Measurements from ENCODE around the gene TMCO1. TPM values are rescaled to one million over a fixed set of nuclear protein-coding genes. Genes with fewer than 3 reads are reported as not detected.
"Not testable (repeated sequence)": the region's sequence is repeated elsewhere in the genome, so short reads cannot be mapped to it uniquely, and the experiment has no call there.

TMCO1 gene
- total RNA-seq, 5 donors from 2014 or later (not counting 1 experiment from before 2014, with no cell fraction given), result 36.2 to 67.1 (median 51.4) TPM

- no CpG with 5 or more reads among the region's 8 CpGs for WGBS (ENCODE audit: insufficient coverage)
- H3K4me3 Mint-ChIP-seq; ATAC-seq (replicated peaks in 1 of 4); H3K4me3 ChIP-seq (ENCODE audit: control insufficient read depth in 1 of 2, extremely low read depth in 1 of 2, low read length in 1 of 2); H3K27ac Mint-ChIP-seq; H3K27ac ChIP-seq (ENCODE audit: low read length); H3K9me3 Mint-ChIP-seq; H3K27me3 ChIP-seq (replicated peaks in 1 of 2; ENCODE audit: control insufficient read depth in 2 of 2, extremely low read depth in 1 of 2, insufficient read depth in 2 of 2, low read length in 1 of 2); H3K4me1 Mint-ChIP-seq; POLR2A ChIA-PET; H3K36me3 ChIP-seq (ENCODE audit: control insufficient read depth in 2 of 2, extremely low read depth in 1 of 2, insufficient read depth in 1 of 2, low read length in 1 of 2); H3K36me3 Mint-ChIP-seq; H3K4me1 ChIP-seq (ENCODE audit: control insufficient read depth in 1 of 2, extremely low read depth in 1 of 2, insufficient read depth in 2 of 2, low read length in 2 of 2); DNase-seq; H3K9me3 ChIP-seq; CTCF ChIA-PET; H3K27me3 Mint-ChIP-seq: not testable (repeated sequence)
Measured at GRCh38 chr1:165716265-165717051, 52.2 kb downstream of the TMCO1 start.

GRCh38 chr1:165712764-165713163 is 55.9 kb downstream of the TMCO1 start:
- Mint-ChIP-seq H3K9me3 (no peaks in the 10 kb centered on the region), H3K27me3 (peaks cover 11 to 17% of the 10 kb centered on the region in 2 donors), H3K4me1 (no peaks in the 10 kb centered on the region), H3K4me3 (no peak overlapping the region), H3K27ac (no peak overlapping the region), H3K36me3 (no peaks in the 10 kb centered on the region)
- Histone ChIP-seq H3K4me3 (ENCODE audit: control insufficient read depth in 1 of 2, extremely low read depth in 1 of 2, low read length in 1 of 2) (no peak overlapping the region), H3K27me3 (replicated peaks in 1 of 2; ENCODE audit: control insufficient read depth in 2 of 2, extremely low read depth in 1 of 2, insufficient read depth in 2 of 2, low read length in 1 of 2) (peaks cover 0 to 14% of the 10 kb centered on the region in 2 experiments), H3K9me3 (no peaks in the 10 kb centered on the region), H3K36me3 (ENCODE audit: control insufficient read depth in 2 of 2, extremely low read depth in 1 of 2, insufficient read depth in 1 of 2, low read length in 1 of 2) (no peaks in the 10 kb centered on the region), H3K4me1 (ENCODE audit: control insufficient read depth in 1 of 2, extremely low read depth in 1 of 2, insufficient read depth in 2 of 2, low read length in 2 of 2) (no peaks in the 10 kb centered on the region), H3K27ac (ENCODE audit: low read length) (no peak overlapping the region)
- no peak for ATAC-seq (replicated peaks in 1 of 4)
- no CpG with 5 or more reads among the region's 5 CpGs for WGBS (ENCODE audit: insufficient coverage)
- CTCF ChIA-PET, result interaction anchor here in 1 of 2 donors (1.1 kb wide), 1 partner anchor 31 kb away, joined by 3 read pairs; no protein-coding TSS in a partner anchor
- DNase-seq, result no peak
- POLR2A ChIA-PET, result no interaction called here

GRCh38 chr1:165707984-165708706 is 60.5 kb downstream of the TMCO1 start:
- CTCF ChIA-PET, result no interaction called here
- 84% methylated on average over 10 of the region's 11 CpGs for WGBS (ENCODE audit: insufficient coverage)
- no peak for ATAC-seq (replicated peaks in 1 of 4)

GRCh38 chr1:165703648-165704047 is 65.0 kb downstream of the TMCO1 start:
- ChIA-PET POLR2A (no interaction called here), CTCF (no interaction called here)
- Histone ChIP-seq H3K27ac (ENCODE audit: low read length) (no peak overlapping the region), H3K27me3 (replicated peaks in 1 of 2; ENCODE audit: control insufficient read depth in 2 of 2, extremely low read depth in 1 of 2, insufficient read depth in 2 of 2, low read length in 1 of 2) (peaks cover 0 to 7% of the 10 kb centered on the region in 2 experiments), H3K4me1 (ENCODE audit: control insufficient read depth in 1 of 2, extremely low read depth in 1 of 2, insufficient read depth in 2 of 2, low read length in 2 of 2) (peaks cover 0 to 8% of the 10 kb centered on the region in 2 experiments), H3K9me3 (no peaks in the 10 kb centered on the region), H3K4me3 (ENCODE audit: control insufficient read depth in 1 of 2, extremely low read depth in 1 of 2, low read length in 1 of 2) (no peak overlapping the region), H3K36me3 (ENCODE audit: control insufficient read depth in 2 of 2, extremely low read depth in 1 of 2, insufficient read depth in 1 of 2, low read length in 1 of 2) (no peaks in the 10 kb centered on the region)
- Mint-ChIP-seq H3K4me1 (peaks cover 3 to 11% (median 3%) of the 10 kb centered on the region in 3 donors), H3K36me3 (no peaks in the 10 kb centered on the region), H3K27me3 (peaks cover 15 to 18% of the 10 kb centered on the region in 2 donors), H3K4me3 (no peak overlapping the region), H3K27ac (no peak overlapping the region), H3K9me3 (no peaks in the 10 kb centered on the region)
- DNase-seq, result no peak
- WGBS (ENCODE audit: insufficient coverage), result no CpG with 5 or more reads among the region's 2 CpGs
- ATAC-seq (replicated peaks in 1 of 4), result no peak

More at GRCh38 chr1:165707984-165708706, 60.5 kb downstream of the TMCO1 start:
- POLR2A ChIA-PET, result no interaction called here
- peaks cover 0 to 14% of the 10 kb centered on the region in 2 experiments for H3K27me3 ChIP-seq (replicated peaks in 1 of 2; ENCODE audit: control insufficient read depth in 2 of 2, extremely low read depth in 1 of 2, insufficient read depth in 2 of 2, low read length in 1 of 2)
- Mint-ChIP-seq H3K4me1 (no peaks in the 10 kb centered on the region), H3K36me3 (no peaks in the 10 kb centered on the region), H3K27ac (no peak overlapping the region), H3K9me3 (no peaks in the 10 kb centered on the region), H3K27me3 (peaks cover 20 to 26% of the 10 kb centered on the region in 2 donors), H3K4me3 (no peak overlapping the region)
- H3K9me3 ChIP-seq, result no peaks in the 10 kb centered on the region
- no peak for DNase-seq
- H3K4me1 ChIP-seq (ENCODE audit: control insufficient read depth in 1 of 2, extremely low read depth in 1 of 2, insufficient read depth in 2 of 2, low read length in 2 of 2), result no peaks in the 10 kb centered on the region
- no peak overlapping the region for H3K4me3 ChIP-seq (ENCODE audit: control insufficient read depth in 1 of 2, extremely low read depth in 1 of 2, low read length in 1 of 2)
- H3K27ac ChIP-seq (ENCODE audit: low read length), result no peak overlapping the region
- H3K36me3 ChIP-seq (ENCODE audit: control insufficient read depth in 2 of 2, extremely low read depth in 1 of 2, insufficient read depth in 1 of 2, low read length in 1 of 2), result no peaks in the 10 kb centered on the region

- peaks cover 14 to 20% (median 16%) of the 10 kb centered on the region in 3 donors for H3K4me1 Mint-ChIP-seq
- not testable (repeated sequence) for H3K27ac Mint-ChIP-seq; H3K9me3 ChIP-seq; H3K36me3 Mint-ChIP-seq; H3K27ac ChIP-seq (ENCODE audit: low read length); H3K4me3 ChIP-seq (ENCODE audit: control insufficient read depth in 1 of 2, extremely low read depth in 1 of 2, low read length in 1 of 2); H3K27me3 ChIP-seq (replicated peaks in 1 of 2; ENCODE audit: control insufficient read depth in 2 of 2, extremely low read depth in 1 of 2, insufficient read depth in 2 of 2, low read length in 1 of 2); ATAC-seq (replicated peaks in 1 of 4); H3K4me3 Mint-ChIP-seq; H3K27me3 Mint-ChIP-seq; H3K36me3 ChIP-seq (ENCODE audit: control insufficient read depth in 2 of 2, extremely low read depth in 1 of 2, insufficient read depth in 1 of 2, low read length in 1 of 2); H3K9me3 Mint-ChIP-seq; DNase-seq
- POLR2A ChIA-PET, result interaction anchor here in 1 of 2 donors (0.6 kb wide), 1 partner anchor 13 kb away, joined by 3 read pairs; no protein-coding TSS in a partner anchor
- CTCF ChIA-PET, result interaction anchor here in 1 of 2 donors (0.6 to 1.1 kb wide), 2 partner anchors 67 to 109 kb away, joined by 3 to 4 read pairs; no protein-coding TSS in a partner anchor
- peaks cover 6 to 17% of the 10 kb centered on the region in 2 experiments for H3K4me1 ChIP-seq (ENCODE audit: control insufficient read depth in 1 of 2, extremely low read depth in 1 of 2, insufficient read depth in 2 of 2, low read length in 2 of 2)
- WGBS (ENCODE audit: insufficient coverage), result no CpG with 5 or more reads among the region's 7 CpGs
Measured at GRCh38 chr1:165701922-165702321, 66.7 kb downstream of the TMCO1 start.

GRCh38 chr1:165699577-165699976 is 69.1 kb downstream of the TMCO1 start:
- CTCF ChIA-PET, result no interaction called here

More at GRCh38 chr1:165699577-165699976, 69.1 kb downstream of the TMCO1 start:
- no peak overlapping the region for H3K4me3 ChIP-seq (ENCODE audit: control insufficient read depth in 1 of 2, extremely low read depth in 1 of 2, low read length in 1 of 2)
- H3K4me3 Mint-ChIP-seq, result peak overlapping the region; percentile 37 to 99 (median 95)
- H3K9me3 ChIP-seq, result no peaks in the 10 kb centered on the region
- ATAC-seq (replicated peaks in 1 of 4) (no peak), DNase-seq (no peak)
- H3K27ac Mint-ChIP-seq, result peak overlapping the region in 1 of 2 donors; percentile 73
- no peaks in the 10 kb centered on the region for H3K27me3 Mint-ChIP-seq
- H3K36me3 Mint-ChIP-seq, result peaks cover 4% of the 10 kb centered on the region
- H3K27ac ChIP-seq (ENCODE audit: low read length), result no peak overlapping the region
- no CpG with 5 or more reads among the region's 3 CpGs for WGBS (ENCODE audit: insufficient coverage)
- no peaks in the 10 kb centered on the region for H3K36me3 ChIP-seq (ENCODE audit: control insufficient read depth in 2 of 2, extremely low read depth in 1 of 2, insufficient read depth in 1 of 2, low read length in 1 of 2)
- no peaks in the 10 kb centered on the region for H3K9me3 Mint-ChIP-seq
- H3K27me3 ChIP-seq (replicated peaks in 1 of 2; ENCODE audit: control insufficient read depth in 2 of 2, extremely low read depth in 1 of 2, insufficient read depth in 2 of 2, low read length in 1 of 2), result no peaks in the 10 kb centered on the region
- H3K4me1 Mint-ChIP-seq, result peaks cover 29 to 38% (median 33%) of the 10 kb centered on the region in 3 donors
- POLR2A ChIA-PET, result interaction anchor here in 1 of 2 donors (0.7 kb wide), 1 partner anchor 101 kb away, joined by 3 read pairs; no protein-coding TSS in a partner anchor
- H3K4me1 ChIP-seq (ENCODE audit: control insufficient read depth in 1 of 2, extremely low read depth in 1 of 2, insufficient read depth in 2 of 2, low read length in 2 of 2), result peaks cover 9 to 27% of the 10 kb centered on the region in 2 experiments
